22Rv1 (cell line): ENCODE data around the gene DNAJC5.

Source experiments
- H3K27ac ChIP-seq: fragments of 450-650 bp; 2 replicates; pipeline ENCODE4 v1.5.1; 2017
- CTCF ChIP-seq: fragments of 450-650 bp; IDR thresholded peaks from 2 replicates; pipeline ENCODE4 v1.5.1; 2017; ENCODE audit warnings: mild to moderate bottlenecking
- ZFX ChIP-seq: fragments of 450-650 bp; IDR thresholded peaks from 2 replicates; pipeline ENCODE4 v1.6.1; 2017; ENCODE audit warnings: antibody characterized with exemption, borderline replicate concordance

Gene DNAJC5

GRCh38 chr20:63935447-63935846 is 40.5 kb downstream of the DNAJC5 start:
- H3K27ac ChIP-seq: no peak overlapping the region
- TF ChIP-seq ZFX (no peak), CTCF (no peak)

GRCh38 chr20:63937596-63937995 is 42.7 kb downstream of the DNAJC5 start:
- no peak for TF ChIP-seq ZFX
- TF ChIP-seq CTCF: no peak
- peak overlapping the region; percentile 24; the same call in 1 of the 2 replicates for H3K27ac ChIP-seq

- peak overlapping the region; percentile 23; the same call in 1 of the 2 replicates for H3K27ac ChIP-seq
- TF ChIP-seq ZFX (no peak), CTCF (no peak)
Measured at GRCh38 chr20:63939061-63939935, 44.4 kb downstream of the DNAJC5 start.

GRCh38 chr20:63940071-63940471 is 45.1 kb downstream of the DNAJC5 start:
- TF ChIP-seq CTCF: no peak
- no peak for TF ChIP-seq ZFX

GRCh38 chr20:63940472-63941266 is 45.7 kb downstream of the DNAJC5 start:
- H3K27ac ChIP-seq: peak overlapping the region; percentile 57
- TF ChIP-seq ZFX: no peak

More at GRCh38 chr20:63940071-63940471, 45.1 kb downstream of the DNAJC5 start:
- no peak overlapping the region for H3K27ac ChIP-seq

GRCh38 chr20:63941282-63942081 is 46.6 kb downstream of the DNAJC5 start:
- TF ChIP-seq ZFX (no peak), CTCF (no peak)
- peak overlapping the region; percentile 57 for H3K27ac ChIP-seq
